GM12874 (cell line): ENCODE results near the gene NELL1.

Experiments used
- CTCF ChIP-seq: IDR thresholded peaks from 2 replicates; pipeline ENCODE4 v1.5.1; 2011; ENCODE audit warnings: low read depth, mild to moderate bottlenecking, control low read depth, low read length, moderate library complexity; ENCODE audit not compliant: insufficient read depth

NELL1 gene

GRCh38 chr11:21545699-21546098 is 876.3 kb downstream of the NELL1 start:
- TF ChIP-seq CTCF: no peak

DNA sequence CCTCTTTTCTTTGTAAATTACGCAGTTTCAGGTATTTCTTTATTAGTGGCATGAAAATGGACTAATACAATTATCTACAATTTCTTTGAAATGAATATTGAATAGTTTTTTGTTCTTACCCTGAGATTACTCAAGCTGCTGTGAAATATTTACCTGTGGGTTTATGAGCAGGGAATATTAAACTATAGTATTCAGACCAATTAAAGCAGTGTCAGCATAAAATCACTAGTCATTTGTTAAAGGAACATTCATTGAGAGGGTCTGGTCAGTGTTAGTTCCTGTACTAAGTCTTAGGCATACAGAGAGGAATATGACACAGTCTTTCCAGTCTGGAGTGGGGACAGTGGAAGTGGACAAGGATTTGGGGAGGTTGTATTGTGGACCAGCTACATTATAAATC is 877.3 kb downstream of the NELL1 start:
- TF ChIP-seq CTCF: no peak

- no peak for TF ChIP-seq CTCF
These were observed 883.5 kb downstream of the NELL1 start for GRCh38 chr11:21552911-21553310.

DNA sequence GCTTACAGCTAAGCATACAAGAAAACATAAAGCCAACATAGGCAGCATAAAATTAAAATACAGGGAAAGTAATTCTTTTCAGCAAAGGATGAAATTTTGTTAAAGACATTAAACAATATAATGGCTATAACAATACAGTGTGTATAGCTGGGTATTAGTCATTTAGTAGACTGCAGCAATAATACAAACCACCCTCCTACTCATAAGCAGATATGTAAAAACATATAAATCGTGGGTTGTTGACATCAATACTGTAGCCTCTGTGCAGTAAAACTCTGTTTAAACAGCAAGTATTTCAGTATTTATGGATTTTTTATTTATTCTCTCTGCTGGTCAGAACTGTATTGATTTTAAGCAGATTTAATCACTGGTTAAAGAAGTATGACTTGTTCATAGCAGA is 884.4 kb downstream of the NELL1 start:
- no peak for TF ChIP-seq CTCF

- no peak for TF ChIP-seq CTCF
These were observed 884.9 kb downstream of the NELL1 start for GRCh38 chr11:21554284-21554683.

- no peak for TF ChIP-seq CTCF
These were observed 887.5 kb downstream of the NELL1 start for GRCh38 chr11:21556926-21557325.

- TF ChIP-seq CTCF: no peak
These were observed 891.1 kb downstream of the NELL1 start for GRCh38 chr11:21560466-21560975.

GRCh38 chr11:21561581-21561980 is 892.2 kb downstream of the NELL1 start:
- TF ChIP-seq CTCF: no peak
